ENCODE data around the gene MLPH. TPM values are rescaled to one million over a fixed set of nuclear protein-coding genes. Genes with fewer than 3 reads are reported as not detected.

The MLPH gene
- total and polyA plus RNA-seq, 4 donors: 1.6 to 25.9 (median 22.3) TPM

DNA sequence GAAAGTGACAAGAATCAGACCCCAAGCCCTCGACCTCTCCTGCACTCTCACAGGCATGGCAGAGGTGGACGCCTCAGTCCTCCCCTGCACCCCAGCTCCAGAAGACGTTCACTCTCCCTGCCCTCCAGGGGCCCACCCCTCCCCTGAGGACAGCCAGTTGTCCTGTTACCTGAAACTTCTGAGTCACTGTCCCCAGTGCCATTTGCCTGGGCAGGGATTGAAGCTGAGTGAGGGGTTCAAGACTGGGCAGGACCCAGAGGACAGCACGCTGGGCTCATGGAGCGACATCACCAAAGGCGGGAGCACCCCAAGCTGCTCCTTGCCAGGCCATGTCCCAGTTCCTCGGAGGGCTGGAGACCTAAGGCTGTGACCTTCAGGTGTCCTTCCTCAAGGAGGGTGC lies 38.9 kb upstream of the MLPH start:
- no peaks in the 10 kb centered on the region for H3K4me1 ChIP-seq (ENCODE audit: control insufficient read depth in 4 of 4, insufficient read depth in 4 of 4, low read length in 3 of 4)
- no peaks in the 10 kb centered on the region for H3K36me3 ChIP-seq (ENCODE audit: control insufficient read depth in 4 of 4, insufficient read depth in 3 of 4, low read depth in 1 of 4, low read length in 3 of 4)
- 87% methylated on average over 7 of the region's 7 CpGs for WGBS
- TF ChIP-seq RXRA (IDR thresholded peaks at IDR 0.05) (no peak), FOXA2 (IDR thresholded peaks at IDR 0.05) (no peak), FOXA1 (IDR thresholded peaks at IDR 0.05) (no peak), HNF4G (IDR thresholded peaks at IDR 0.05) (no peak), NR2F2 (IDR thresholded peaks at IDR 0.05) (no peak), JUND (IDR thresholded peaks at IDR 0.05) (no peak), RAD21 (IDR thresholded peaks at IDR 0.05) (no peak)
- H3K27me3 ChIP-seq (ENCODE audit: control insufficient read depth in 4 of 4, insufficient read depth in 4 of 4, low read length in 3 of 4): peaks cover 0 to 3% (median 0%) of the 10 kb centered on the region in 4 donors
- no peak overlapping the region for H3K27ac ChIP-seq (ENCODE audit: low read depth in 1 of 2, low read length in 2 of 2)
- H3K9me3 ChIP-seq (ENCODE audit: control insufficient read depth in 4 of 4, low read length in 3 of 4): no peaks in the 10 kb centered on the region
- DNase-seq (ENCODE audit: low spot score): no peak
- H3K9ac ChIP-seq (ENCODE audit: low read depth in 1 of 2, low read length in 2 of 2): no peak overlapping the region
- H3K4me3 ChIP-seq (ENCODE audit: low read depth in 1 of 3, low read length in 3 of 3): no peak overlapping the region

DNA sequence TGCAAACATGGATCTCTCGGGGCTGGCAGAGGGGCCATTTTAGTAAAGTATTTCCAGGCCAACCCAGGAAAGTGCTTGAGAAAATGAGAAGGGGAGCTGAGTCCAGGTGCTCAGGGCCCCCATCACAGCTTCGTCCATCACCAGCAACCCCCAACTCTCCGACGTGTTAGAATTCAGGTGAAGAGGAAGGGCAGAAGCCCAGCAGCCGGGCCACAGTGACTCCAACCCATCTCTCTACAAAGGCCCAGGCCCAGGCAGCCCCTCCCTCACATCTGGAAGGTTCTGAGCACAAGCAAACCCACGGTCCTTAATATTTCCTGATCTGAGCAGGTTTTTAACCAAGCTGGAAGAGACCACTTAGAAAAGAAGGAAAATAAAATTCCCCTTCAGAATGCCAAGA lies 38.4 kb upstream of the MLPH start:
- no peaks in the 10 kb centered on the region for H3K9me3 ChIP-seq (ENCODE audit: control insufficient read depth in 4 of 4, low read length in 3 of 4)
- peaks cover 0 to 3% (median 0%) of the 10 kb centered on the region in 4 donors for H3K27me3 ChIP-seq (ENCODE audit: control insufficient read depth in 4 of 4, insufficient read depth in 4 of 4, low read length in 3 of 4)
- no peak overlapping the region for H3K4me3 ChIP-seq (ENCODE audit: low read depth in 1 of 3, low read length in 3 of 3)
- H3K36me3 ChIP-seq (ENCODE audit: control insufficient read depth in 4 of 4, insufficient read depth in 3 of 4, low read depth in 1 of 4, low read length in 3 of 4): no peaks in the 10 kb centered on the region
- DNase-seq (ENCODE audit: low spot score): no peak
- H3K4me1 ChIP-seq (ENCODE audit: control insufficient read depth in 4 of 4, insufficient read depth in 4 of 4, low read length in 3 of 4): no peaks in the 10 kb centered on the region
- WGBS: 82% methylated on average over 6 of the region's 6 CpGs
- no peak overlapping the region for H3K9ac ChIP-seq (ENCODE audit: low read depth in 1 of 2, low read length in 2 of 2)
- no peak for TF ChIP-seq HNF4G (IDR thresholded peaks at IDR 0.05)
- no peak for TF ChIP-seq NR2F2 (IDR thresholded peaks at IDR 0.05)
- no peak for TF ChIP-seq EGR1 (IDR thresholded peaks at IDR 0.05; ENCODE audit: low read depth in 2 of 2)
- no peak for TF ChIP-seq JUND (IDR thresholded peaks at IDR 0.05)
- TF ChIP-seq RXRA (IDR thresholded peaks at IDR 0.05): no peak
- no peak for TF ChIP-seq YY1 (IDR thresholded peaks at IDR 0.05)
- TF ChIP-seq, protein P1, sequence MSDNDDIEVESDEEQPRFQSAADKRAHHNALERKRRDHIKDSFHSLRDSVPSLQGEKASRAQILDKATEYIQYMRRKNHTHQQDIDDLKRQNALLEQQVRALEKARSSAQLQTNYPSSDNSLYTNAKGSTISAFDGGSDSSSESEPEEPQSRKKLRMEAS (IDR thresholded peaks at IDR 0.05): no peak
- TF ChIP-seq, protein P2, sequence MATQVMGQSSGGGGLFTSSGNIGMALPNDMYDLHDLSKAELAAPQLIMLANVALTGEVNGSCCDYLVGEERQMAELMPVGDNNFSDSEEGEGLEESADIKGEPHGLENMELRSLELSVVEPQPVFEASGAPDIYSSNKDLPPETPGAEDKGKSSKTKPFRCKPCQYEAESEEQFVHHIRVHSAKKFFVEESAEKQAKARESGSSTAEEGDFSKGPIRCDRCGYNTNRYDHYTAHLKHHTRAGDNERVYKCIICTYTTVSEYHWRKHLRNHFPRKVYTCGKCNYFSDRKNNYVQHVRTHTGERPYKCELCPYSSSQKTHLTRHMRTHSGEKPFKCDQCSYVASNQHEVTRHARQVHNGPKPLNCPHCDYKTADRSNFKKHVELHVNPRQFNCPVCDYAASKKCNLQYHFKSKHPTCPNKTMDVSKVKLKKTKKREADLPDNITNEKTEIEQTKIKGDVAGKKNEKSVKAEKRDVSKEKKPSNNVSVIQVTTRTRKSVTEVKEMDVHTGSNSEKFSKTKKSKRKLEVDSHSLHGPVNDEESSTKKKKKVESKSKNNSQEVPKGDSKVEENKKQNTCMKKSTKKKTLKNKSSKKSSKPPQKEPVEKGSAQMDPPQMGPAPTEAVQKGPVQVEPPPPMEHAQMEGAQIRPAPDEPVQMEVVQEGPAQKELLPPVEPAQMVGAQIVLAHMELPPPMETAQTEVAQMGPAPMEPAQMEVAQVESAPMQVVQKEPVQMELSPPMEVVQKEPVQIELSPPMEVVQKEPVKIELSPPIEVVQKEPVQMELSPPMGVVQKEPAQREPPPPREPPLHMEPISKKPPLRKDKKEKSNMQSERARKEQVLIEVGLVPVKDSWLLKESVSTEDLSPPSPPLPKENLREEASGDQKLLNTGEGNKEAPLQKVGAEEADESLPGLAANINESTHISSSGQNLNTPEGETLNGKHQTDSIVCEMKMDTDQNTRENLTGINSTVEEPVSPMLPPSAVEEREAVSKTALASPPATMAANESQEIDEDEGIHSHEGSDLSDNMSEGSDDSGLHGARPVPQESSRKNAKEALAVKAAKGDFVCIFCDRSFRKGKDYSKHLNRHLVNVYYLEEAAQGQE (IDR thresholded peaks at IDR 0.05): no peak
- TF ChIP-seq RAD21 (IDR thresholded peaks at IDR 0.05): no peak
- TF ChIP-seq, protein P3, sequence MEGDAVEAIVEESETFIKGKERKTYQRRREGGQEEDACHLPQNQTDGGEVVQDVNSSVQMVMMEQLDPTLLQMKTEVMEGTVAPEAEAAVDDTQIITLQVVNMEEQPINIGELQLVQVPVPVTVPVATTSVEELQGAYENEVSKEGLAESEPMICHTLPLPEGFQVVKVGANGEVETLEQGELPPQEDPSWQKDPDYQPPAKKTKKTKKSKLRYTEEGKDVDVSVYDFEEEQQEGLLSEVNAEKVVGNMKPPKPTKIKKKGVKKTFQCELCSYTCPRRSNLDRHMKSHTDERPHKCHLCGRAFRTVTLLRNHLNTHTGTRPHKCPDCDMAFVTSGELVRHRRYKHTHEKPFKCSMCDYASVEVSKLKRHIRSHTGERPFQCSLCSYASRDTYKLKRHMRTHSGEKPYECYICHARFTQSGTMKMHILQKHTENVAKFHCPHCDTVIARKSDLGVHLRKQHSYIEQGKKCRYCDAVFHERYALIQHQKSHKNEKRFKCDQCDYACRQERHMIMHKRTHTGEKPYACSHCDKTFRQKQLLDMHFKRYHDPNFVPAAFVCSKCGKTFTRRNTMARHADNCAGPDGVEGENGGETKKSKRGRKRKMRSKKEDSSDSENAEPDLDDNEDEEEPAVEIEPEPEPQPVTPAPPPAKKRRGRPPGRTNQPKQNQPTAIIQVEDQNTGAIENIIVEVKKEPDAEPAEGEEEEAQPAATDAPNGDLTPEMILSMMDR (IDR thresholded peaks at IDR 0.05; ENCODE audit: low read depth, low read length, missing input control): no peak
- no peak for TF ChIP-seq HNF4A (conservative IDR thresholded peaks at IDR 0.05)
- TF ChIP-seq SP1 (IDR thresholded peaks at IDR 0.05): no peak
- no peak for TF ChIP-seq FOXA1 (IDR thresholded peaks at IDR 0.05)
- TF ChIP-seq, protein P4, sequence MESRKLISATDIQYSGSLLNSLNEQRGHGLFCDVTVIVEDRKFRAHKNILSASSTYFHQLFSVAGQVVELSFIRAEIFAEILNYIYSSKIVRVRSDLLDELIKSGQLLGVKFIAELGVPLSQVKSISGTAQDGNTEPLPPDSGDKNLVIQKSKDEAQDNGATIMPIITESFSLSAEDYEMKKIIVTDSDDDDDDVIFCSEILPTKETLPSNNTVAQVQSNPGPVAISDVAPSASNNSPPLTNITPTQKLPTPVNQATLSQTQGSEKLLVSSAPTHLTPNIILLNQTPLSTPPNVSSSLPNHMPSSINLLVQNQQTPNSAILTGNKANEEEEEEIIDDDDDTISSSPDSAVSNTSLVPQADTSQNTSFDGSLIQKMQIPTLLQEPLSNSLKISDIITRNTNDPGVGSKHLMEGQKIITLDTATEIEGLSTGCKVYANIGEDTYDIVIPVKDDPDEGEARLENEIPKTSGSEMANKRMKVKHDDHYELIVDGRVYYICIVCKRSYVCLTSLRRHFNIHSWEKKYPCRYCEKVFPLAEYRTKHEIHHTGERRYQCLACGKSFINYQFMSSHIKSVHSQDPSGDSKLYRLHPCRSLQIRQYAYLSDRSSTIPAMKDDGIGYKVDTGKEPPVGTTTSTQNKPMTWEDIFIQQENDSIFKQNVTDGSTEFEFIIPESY (IDR thresholded peaks at IDR 0.05): no peak
- no peak overlapping the region for H3K27ac ChIP-seq (ENCODE audit: low read depth in 1 of 2, low read length in 2 of 2)
